ENCODE data around the gene TPPP3. TPM values are rescaled to one million over a fixed set of nuclear protein-coding genes. Genes with fewer than 3 reads are reported as not detected.

The TPPP3 gene
- total RNA-seq, 2 donors from 2014 or later = 0.19 TPM; not detected in 1

- Mint-ChIP-seq H3K9me3 (no peaks in the 10 kb centered on the region), H3K36me3 (ENCODE audit: low read depth) (no peaks in the 10 kb centered on the region), H3K27ac (no peak overlapping the region)
Observed at GRCh38 chr16:67430504-67430976, 37.2 kb upstream of the TPPP3 start.

GRCh38 chr16:67429799-67430503 lies 36.7 kb upstream of the TPPP3 start:
- Mint-ChIP-seq H3K36me3 (ENCODE audit: low read depth) (no peaks in the 10 kb centered on the region), H3K27me3 (peaks cover 29% of the 10 kb centered on the region), H3K4me3 (peak overlapping the region; percentile 72), H3K4me1 (no peaks in the 10 kb centered on the region), H3K9me3 (no peaks in the 10 kb centered on the region), H3K27ac (no peak overlapping the region)
- ATAC-seq (replicated peaks) = no peak

More at GRCh38 chr16:67430504-67430976, 37.2 kb upstream of the TPPP3 start:
- ATAC-seq (replicated peaks) = peak; percentile 44
- Mint-ChIP-seq H3K4me1 (no peaks in the 10 kb centered on the region), H3K27me3 (peaks cover 25% of the 10 kb centered on the region), H3K4me3 (peak overlapping the region; percentile 72)

GRCh38 chr16:67429053-67429798 lies 35.9 kb upstream of the TPPP3 start:
- Mint-ChIP-seq H3K4me1 (no peaks in the 10 kb centered on the region), H3K27ac (no peak overlapping the region), H3K36me3 (ENCODE audit: low read depth) (no peaks in the 10 kb centered on the region), H3K4me3 (peak overlapping the region; percentile 72), H3K9me3 (no peaks in the 10 kb centered on the region), H3K27me3 (peaks cover 29% of the 10 kb centered on the region)
- ATAC-seq (replicated peaks) = no peak

- Mint-ChIP-seq H3K4me3 (no peak overlapping the region), H3K27ac (no peak overlapping the region), H3K4me1 (no peaks in the 10 kb centered on the region), H3K9me3 (no peaks in the 10 kb centered on the region), H3K36me3 (ENCODE audit: low read depth) (no peaks in the 10 kb centered on the region), H3K27me3 (peaks cover 33% of the 10 kb centered on the region)
- peak; percentile 61 for ATAC-seq (replicated peaks)
Observed at GRCh38 chr16:67428146-67428731, 34.9 kb upstream of the TPPP3 start.

GRCh38 chr16:67426950-67427349 lies 33.7 kb upstream of the TPPP3 start:
- H3K27ac Mint-ChIP-seq = no peak overlapping the region
- peaks cover 33% of the 10 kb centered on the region for H3K27me3 Mint-ChIP-seq
- no peaks in the 10 kb centered on the region for H3K9me3 Mint-ChIP-seq
- no peaks in the 10 kb centered on the region for H3K4me1 Mint-ChIP-seq
- no peak for ATAC-seq (replicated peaks)
- no peaks in the 10 kb centered on the region for H3K36me3 Mint-ChIP-seq (ENCODE audit: low read depth)
- H3K4me3 Mint-ChIP-seq = no peak overlapping the region

GRCh38 chr16:67426022-67426421 lies 32.7 kb upstream of the TPPP3 start:
- Mint-ChIP-seq H3K9me3 (no peaks in the 10 kb centered on the region), H3K4me3 (no peak overlapping the region), H3K27me3 (peaks cover 33% of the 10 kb centered on the region), H3K36me3 (ENCODE audit: low read depth) (no peaks in the 10 kb centered on the region), H3K4me1 (no peaks in the 10 kb centered on the region), H3K27ac (no peak overlapping the region)
- no peak for ATAC-seq (replicated peaks)

- Mint-ChIP-seq H3K4me3 (no peak overlapping the region), H3K4me1 (no peaks in the 10 kb centered on the region), H3K36me3 (ENCODE audit: low read depth) (no peaks in the 10 kb centered on the region), H3K27ac (no peak overlapping the region), H3K27me3 (peaks cover 33% of the 10 kb centered on the region), H3K9me3 (no peaks in the 10 kb centered on the region)
- ATAC-seq (replicated peaks) = no peak
Observed at GRCh38 chr16:67425580-67425979, 32.3 kb upstream of the TPPP3 start.

GRCh38 chr16:67425061-67425460 lies 31.8 kb upstream of the TPPP3 start:
- H3K4me1 Mint-ChIP-seq = no peaks in the 10 kb centered on the region
- H3K9me3 Mint-ChIP-seq = no peaks in the 10 kb centered on the region
- H3K36me3 Mint-ChIP-seq (ENCODE audit: low read depth) = no peaks in the 10 kb centered on the region
- no peak for ATAC-seq (replicated peaks)
- H3K4me3 Mint-ChIP-seq = no peak overlapping the region
- peaks cover 29% of the 10 kb centered on the region for H3K27me3 Mint-ChIP-seq
- no peak overlapping the region for H3K27ac Mint-ChIP-seq

- Mint-ChIP-seq H3K9me3 (no peaks in the 10 kb centered on the region), H3K4me1 (no peaks in the 10 kb centered on the region), H3K36me3 (ENCODE audit: low read depth) (no peaks in the 10 kb centered on the region), H3K27ac (no peak overlapping the region), H3K27me3 (peaks cover 29% of the 10 kb centered on the region), H3K4me3 (no peak overlapping the region)
- ATAC-seq (replicated peaks) = no peak
Observed at GRCh38 chr16:67424261-67424615, 30.9 kb upstream of the TPPP3 start.

GRCh38 chr16:67423611-67424260 lies 30.4 kb upstream of the TPPP3 start:
- Mint-ChIP-seq H3K36me3 (ENCODE audit: low read depth) (no peaks in the 10 kb centered on the region), H3K27me3 (peaks cover 25% of the 10 kb centered on the region), H3K4me3 (no peak overlapping the region), H3K9me3 (no peaks in the 10 kb centered on the region), H3K4me1 (no peaks in the 10 kb centered on the region), H3K27ac (no peak overlapping the region)
- ATAC-seq (replicated peaks) = no peak

- no peaks in the 10 kb centered on the region for H3K4me1 Mint-ChIP-seq
- no peaks in the 10 kb centered on the region for H3K36me3 Mint-ChIP-seq (ENCODE audit: low read depth)
Observed at GRCh38 chr16:67423015-67423414, 29.7 kb upstream of the TPPP3 start.

GRCh38 chr16:67421030-67421429 lies 27.7 kb upstream of the TPPP3 start:
- peaks cover 22% of the 10 kb centered on the region for H3K27me3 Mint-ChIP-seq
- H3K9me3 Mint-ChIP-seq = no peaks in the 10 kb centered on the region
- no peak for ATAC-seq (replicated peaks)
- H3K4me3 Mint-ChIP-seq = no peak overlapping the region
- H3K4me1 Mint-ChIP-seq = no peaks in the 10 kb centered on the region
- no peaks in the 10 kb centered on the region for H3K36me3 Mint-ChIP-seq (ENCODE audit: low read depth)
- no peak overlapping the region for H3K27ac Mint-ChIP-seq

More at GRCh38 chr16:67423015-67423414, 29.7 kb upstream of the TPPP3 start:
- H3K27me3 Mint-ChIP-seq = peaks cover 22% of the 10 kb centered on the region
- H3K27ac Mint-ChIP-seq = no peak overlapping the region
- no peak overlapping the region for H3K4me3 Mint-ChIP-seq
- no peaks in the 10 kb centered on the region for H3K9me3 Mint-ChIP-seq
- ATAC-seq (replicated peaks) = no peak

- no peaks in the 10 kb centered on the region for H3K4me1 Mint-ChIP-seq
- H3K4me3 Mint-ChIP-seq = no peak overlapping the region
- no peaks in the 10 kb centered on the region for H3K9me3 Mint-ChIP-seq
- H3K36me3 Mint-ChIP-seq (ENCODE audit: low read depth) = no peaks in the 10 kb centered on the region
- peaks cover 21% of the 10 kb centered on the region for H3K27me3 Mint-ChIP-seq
- ATAC-seq (replicated peaks) = no peak
- H3K27ac Mint-ChIP-seq = no peak overlapping the region
Observed at GRCh38 chr16:67419931-67420330, 26.6 kb upstream of the TPPP3 start.

- H3K4me3 Mint-ChIP-seq = no peak overlapping the region
- no peaks in the 10 kb centered on the region for H3K36me3 Mint-ChIP-seq (ENCODE audit: low read depth)
- no peaks in the 10 kb centered on the region for H3K4me1 Mint-ChIP-seq
- H3K27ac Mint-ChIP-seq = no peak overlapping the region
- H3K27me3 Mint-ChIP-seq = peaks cover 21% of the 10 kb centered on the region
- no peak for ATAC-seq (replicated peaks)
- H3K9me3 Mint-ChIP-seq = no peaks in the 10 kb centered on the region
Observed at GRCh38 chr16:67419502-67419901, 26.2 kb upstream of the TPPP3 start.

All from activated T-helper 17 cell treated with anti-CD3 and anti-CD28 coated beads, Interleukin-2, amount 50 U/mL, for 72 hours (primary cell).